T-helper 2 cell treated with Interferon-gamma antibody and Interleukin-4, amounts not matched to agents 5 μg/mL and 100 μg/mL, for 36 hours (primary cell): Measurements from ENCODE around the gene VGF.
A peak's percentile ranks its signal among the peaks of the same experiment; 100 is the strongest.
"Not testable (repeated sequence)": the region's sequence is repeated elsewhere in the genome, so short reads cannot be mapped to it uniquely, and the experiment has no call there.

ENCODE experiments used
- DNase-seq: peaks from one replicate; pipeline ENCODE4 v3.0.0; 2021; ENCODE audit warnings: low spot score
- H3K27ac Mint-ChIP-seq: one replicate; pipeline ENCODE4 v1.8.0; 2021; ENCODE audit warnings: mild to moderate bottlenecking, mixed read lengths
- H3K27me3 Mint-ChIP-seq: one replicate; pipeline ENCODE4 v1.8.0; 2021; ENCODE audit warnings: low read depth, mixed read lengths
- H3K36me3 Mint-ChIP-seq: one replicate; pipeline ENCODE4 v1.8.0; 2021; ENCODE audit warnings: low read depth, mixed read lengths
- H3K4me1 Mint-ChIP-seq: one replicate; pipeline ENCODE4 v1.8.0; 2021; ENCODE audit warnings: low read depth, mixed read lengths
- H3K4me3 Mint-ChIP-seq: one replicate; pipeline ENCODE4 v1.8.0; 2022; ENCODE audit warnings: mild to moderate bottlenecking, moderate library complexity, mixed read lengths
- H3K9me3 Mint-ChIP-seq: one replicate; pipeline ENCODE4 v1.8.0; 2021; ENCODE audit warnings: mixed read lengths

The VGF gene

DNA sequence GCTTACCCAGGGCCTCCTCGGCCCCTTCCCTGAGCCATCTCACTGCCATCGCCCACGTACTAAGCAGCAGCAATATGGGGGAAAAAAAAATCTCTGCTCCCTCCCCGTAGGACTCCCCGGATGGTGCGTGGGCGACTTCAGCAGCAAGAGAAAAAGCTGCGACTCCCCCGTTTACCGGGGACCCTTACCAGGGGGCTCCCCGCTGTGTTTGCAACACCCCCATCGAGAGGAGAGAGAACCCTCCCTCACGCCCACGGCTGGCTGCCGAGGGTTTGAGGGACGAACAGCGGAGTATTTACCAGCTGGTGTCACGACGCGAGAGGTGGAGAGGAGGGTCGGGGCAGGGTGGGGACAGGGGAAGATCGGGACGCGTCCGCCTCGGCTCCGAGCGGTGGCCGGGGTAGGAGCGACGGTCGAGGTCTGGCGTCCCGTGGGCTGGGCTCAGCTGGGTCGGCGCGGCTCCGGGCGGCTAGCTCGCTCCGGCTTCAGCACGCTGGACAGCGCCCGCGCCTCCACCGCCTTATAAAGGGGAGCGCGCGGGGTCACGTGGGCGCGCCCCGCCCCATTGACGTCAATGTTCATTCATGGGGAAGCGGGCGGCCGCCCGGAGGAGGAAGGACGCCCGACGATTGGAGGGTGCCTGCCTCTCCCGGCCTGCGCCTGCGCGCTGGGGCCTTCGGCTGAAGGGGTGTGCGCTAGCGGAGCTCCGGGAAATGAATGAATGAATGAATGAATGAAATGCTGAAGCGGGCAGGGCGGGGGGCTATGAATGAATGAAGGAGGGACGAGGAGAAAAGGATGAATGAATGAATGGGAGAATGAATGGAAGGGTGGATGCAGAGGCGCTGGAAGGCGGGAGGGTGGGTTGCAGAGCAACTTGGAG is at the start of gene VGF:
Gene VGF, minus strand, starts transcription at position 495 of the 883 bp plus-strand sequence. CDS start 726 bp downstream, outside the sequence.
- DNase-seq, result peak; percentile 93
- H3K36me3 Mint-ChIP-seq, result no peaks in the 10 kb centered on the region
- no peaks in the 10 kb centered on the region for H3K9me3 Mint-ChIP-seq
- peaks cover 33% of the 10 kb centered on the region for H3K4me1 Mint-ChIP-seq
- peak within 1 kb of the TSS; percentile 73 for H3K27ac Mint-ChIP-seq
- H3K4me3 Mint-ChIP-seq, result peak within 1 kb of the TSS; percentile 88
- peaks cover 61% of the 10 kb centered on the region for H3K27me3 Mint-ChIP-seq

DNA sequence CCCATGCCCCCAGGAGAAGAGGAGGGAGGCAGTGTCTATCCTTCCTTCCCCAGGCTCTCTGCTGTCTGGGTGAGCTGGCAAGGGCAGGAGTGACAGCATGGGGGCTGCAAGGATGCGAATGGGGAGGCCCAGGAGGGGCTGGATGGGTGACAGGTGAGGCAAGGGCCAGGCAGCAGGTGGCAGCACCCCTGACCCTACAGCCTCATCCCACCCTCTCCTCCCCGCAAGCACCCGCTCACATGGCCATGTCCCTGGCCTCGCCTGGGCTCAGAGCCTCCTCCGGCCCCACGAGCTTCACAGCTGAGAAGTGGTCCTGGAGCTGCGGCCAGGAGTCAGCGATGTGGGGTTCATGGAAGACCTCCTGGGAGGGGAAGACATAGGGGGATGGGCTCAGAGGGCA is 46.6 kb upstream of the VGF start:
- Mint-ChIP-seq H3K9me3 (no peaks in the 10 kb centered on the region), H3K4me3 (no peak overlapping the region), H3K36me3 (peaks cover 32% of the 10 kb centered on the region), H3K4me1 (peaks cover 8% of the 10 kb centered on the region), H3K27ac (no peak overlapping the region), H3K27me3 (no peaks in the 10 kb centered on the region)
- no peak for DNase-seq

- no peak overlapping the region for H3K27ac Mint-ChIP-seq
- DNase-seq, result no peak
- peaks cover 29% of the 10 kb centered on the region for H3K36me3 Mint-ChIP-seq
- no peaks in the 10 kb centered on the region for H3K9me3 Mint-ChIP-seq
- no peak overlapping the region for H3K4me3 Mint-ChIP-seq
- H3K4me1 Mint-ChIP-seq, result peaks cover 5% of the 10 kb centered on the region
- H3K27me3 Mint-ChIP-seq, result no peaks in the 10 kb centered on the region
Measured at GRCh38 chr7:101211501-101211900, 46.1 kb upstream of the VGF start.

GRCh38 chr7:101210143-101210542 is 44.8 kb upstream of the VGF start:
- DNase-seq, result no peak
- H3K27ac Mint-ChIP-seq, result no peak overlapping the region
- H3K27me3 Mint-ChIP-seq, result no peaks in the 10 kb centered on the region
- no peaks in the 10 kb centered on the region for H3K9me3 Mint-ChIP-seq
- H3K4me3 Mint-ChIP-seq, result no peak overlapping the region
- H3K36me3 Mint-ChIP-seq, result peaks cover 22% of the 10 kb centered on the region
- H3K4me1 Mint-ChIP-seq, result no peaks in the 10 kb centered on the region

- peaks cover 14% of the 10 kb centered on the region for H3K36me3 Mint-ChIP-seq
- H3K4me3 Mint-ChIP-seq, result no peak overlapping the region
- peaks cover under 1% of the 10 kb centered on the region for H3K4me1 Mint-ChIP-seq
- H3K9me3 Mint-ChIP-seq, result no peaks in the 10 kb centered on the region
- peaks cover 3% of the 10 kb centered on the region for H3K27me3 Mint-ChIP-seq
- H3K27ac Mint-ChIP-seq, result no peak overlapping the region
- DNase-seq, result no peak
Measured at GRCh38 chr7:101208794-101209193, 43.4 kb upstream of the VGF start.

- Mint-ChIP-seq H3K9me3 (no peaks in the 10 kb centered on the region), H3K4me3 (no peak overlapping the region), H3K4me1 (peaks cover 3% of the 10 kb centered on the region), H3K36me3 (peaks cover 14% of the 10 kb centered on the region), H3K27ac (peak overlapping the region; percentile 35), H3K27me3 (peaks cover 11% of the 10 kb centered on the region)
- no peak for DNase-seq
Measured at GRCh38 chr7:101207459-101207858, 42.1 kb upstream of the VGF start.

DNA sequence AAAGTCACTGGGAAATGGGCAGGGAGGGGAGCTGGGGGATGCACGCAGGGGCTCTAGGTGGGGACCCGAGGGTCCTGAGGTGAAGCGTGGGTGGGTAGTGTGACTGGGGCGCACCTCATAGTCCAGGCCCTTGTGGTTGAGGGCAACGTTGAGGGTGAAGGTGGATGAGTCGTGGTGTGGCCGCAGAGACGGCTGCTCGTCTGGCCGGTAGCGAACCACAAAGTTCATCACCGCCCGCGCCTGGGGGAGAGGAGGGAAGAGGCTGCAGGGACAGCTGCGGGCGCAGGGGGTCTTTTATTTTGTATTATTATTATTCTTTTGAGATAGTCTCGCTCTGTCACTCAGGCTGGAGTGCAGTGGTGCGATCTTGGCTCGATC is 41.3 kb upstream of the VGF start:
- Mint-ChIP-seq H3K27ac (no peak overlapping the region), H3K27me3 (peaks cover 15% of the 10 kb centered on the region), H3K36me3 (peaks cover 14% of the 10 kb centered on the region)

DNA sequence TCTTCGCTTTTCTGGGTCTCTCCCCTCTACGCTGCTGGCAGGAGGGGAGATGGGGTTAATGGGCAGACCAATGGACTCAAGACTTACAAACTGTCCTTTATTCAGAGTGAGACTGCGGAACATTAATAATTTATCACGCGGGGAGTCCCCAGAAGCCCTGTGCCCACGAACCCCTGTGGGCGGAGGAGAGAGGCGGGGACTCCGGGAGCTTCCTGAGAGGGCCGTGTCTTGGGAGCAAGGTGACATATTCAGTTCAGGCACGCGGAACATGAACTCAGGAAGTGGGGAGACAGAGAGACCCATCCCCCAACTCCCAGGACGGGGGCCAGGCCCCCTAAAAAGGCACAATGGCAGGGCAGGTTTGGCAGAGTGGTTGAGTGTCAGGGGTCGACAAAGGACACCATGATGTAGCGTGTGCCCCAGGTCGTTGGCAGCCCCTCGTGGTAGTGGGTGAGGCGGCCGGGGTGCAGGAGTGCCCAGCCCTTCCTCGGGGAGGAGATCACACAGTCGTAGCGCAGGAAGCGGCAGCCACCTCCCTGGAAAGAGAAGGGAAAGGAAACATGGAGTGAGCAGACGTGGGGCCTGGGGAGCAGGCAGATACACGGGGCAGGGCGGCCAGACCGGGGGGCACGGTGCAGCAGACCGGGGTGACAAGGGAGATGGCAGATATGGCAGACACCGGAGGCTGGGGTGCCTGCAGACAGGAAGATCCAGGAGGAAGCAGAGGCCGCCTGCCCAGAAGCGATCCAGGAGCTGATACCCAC is 40.7 kb upstream of the VGF start:
- Mint-ChIP-seq H3K4me1 (peaks cover 3% of the 10 kb centered on the region), H3K27ac (peak overlapping the region; percentile 52), H3K27me3 (peaks cover 21% of the 10 kb centered on the region), H3K36me3 (peaks cover 14% of the 10 kb centered on the region), H3K4me3 (no peak overlapping the region), H3K9me3 (no peaks in the 10 kb centered on the region)
- DNase-seq, result no peak

More for the DNA sequence above, 41.3 kb upstream of the VGF start:
- Mint-ChIP-seq H3K4me3 (no peak overlapping the region), H3K9me3 (no peaks in the 10 kb centered on the region), H3K4me1 (peaks cover 3% of the 10 kb centered on the region)
- DNase-seq, result no peak

DNA sequence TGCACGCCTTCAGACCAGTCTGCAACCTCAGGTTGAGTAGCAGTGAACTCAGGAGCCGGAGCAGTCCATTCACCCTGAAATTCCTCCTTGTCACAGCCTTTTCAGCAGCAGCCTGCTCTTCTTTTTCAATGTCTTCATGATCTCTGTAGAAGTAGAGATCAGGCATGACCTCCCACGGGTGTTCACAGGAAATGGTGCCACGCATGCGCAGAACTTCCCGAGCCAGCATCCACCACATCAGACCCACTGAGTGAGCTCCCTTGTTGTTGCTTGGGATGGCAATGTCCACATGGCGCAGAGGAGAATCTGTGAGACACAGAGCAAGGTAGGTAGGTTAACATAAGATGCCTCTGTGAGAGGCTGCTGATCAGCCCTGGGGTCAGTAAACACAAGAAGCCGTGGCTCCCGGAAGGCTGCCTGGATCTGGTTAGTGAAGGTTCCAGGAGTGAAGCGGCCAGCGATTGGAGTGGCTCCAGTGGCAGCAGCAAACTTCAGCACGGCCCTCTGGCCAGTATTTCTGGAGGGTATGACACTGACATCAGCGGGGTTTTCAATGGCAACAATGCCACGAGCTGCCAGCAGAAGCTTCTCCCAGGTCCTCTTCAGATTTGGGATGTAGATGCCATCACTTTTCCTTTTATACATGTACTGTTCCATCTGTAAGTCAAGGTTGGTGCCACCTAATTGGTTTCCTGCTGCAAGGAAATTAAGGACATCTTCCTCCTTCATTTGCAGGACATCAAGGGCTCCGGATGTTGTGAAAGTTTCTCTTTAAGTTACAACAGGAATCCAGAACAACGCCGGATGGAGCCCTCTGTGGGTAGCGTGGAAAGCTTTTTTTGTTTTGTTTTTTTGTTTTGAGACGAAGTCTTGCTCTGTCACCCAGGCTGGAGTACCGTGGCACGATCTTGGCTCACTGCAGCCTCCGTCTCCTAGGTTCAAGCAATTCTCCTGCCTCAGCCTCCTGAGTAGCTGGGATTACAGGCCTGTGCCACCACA is 38.7 kb upstream of the VGF start:
- H3K9me3 Mint-ChIP-seq, DNase-seq, H3K4me1 Mint-ChIP-seq: not testable (repeated sequence)
- H3K27ac Mint-ChIP-seq, result peak overlapping the region; percentile 63
- H3K4me3 Mint-ChIP-seq, result peak overlapping the region; percentile 58
- peaks cover 11% of the 10 kb centered on the region for H3K36me3 Mint-ChIP-seq
- peaks cover 33% of the 10 kb centered on the region for H3K27me3 Mint-ChIP-seq

- Mint-ChIP-seq H3K4me1 (peaks cover 6% of the 10 kb centered on the region), H3K27ac (no peak overlapping the region), H3K4me3 (no peak overlapping the region), H3K9me3 (no peaks in the 10 kb centered on the region), H3K36me3 (peaks cover 4% of the 10 kb centered on the region), H3K27me3 (peaks cover 35% of the 10 kb centered on the region)
- no peak for DNase-seq
Measured at GRCh38 chr7:101202603-101202918, 37.2 kb upstream of the VGF start.

DNA sequence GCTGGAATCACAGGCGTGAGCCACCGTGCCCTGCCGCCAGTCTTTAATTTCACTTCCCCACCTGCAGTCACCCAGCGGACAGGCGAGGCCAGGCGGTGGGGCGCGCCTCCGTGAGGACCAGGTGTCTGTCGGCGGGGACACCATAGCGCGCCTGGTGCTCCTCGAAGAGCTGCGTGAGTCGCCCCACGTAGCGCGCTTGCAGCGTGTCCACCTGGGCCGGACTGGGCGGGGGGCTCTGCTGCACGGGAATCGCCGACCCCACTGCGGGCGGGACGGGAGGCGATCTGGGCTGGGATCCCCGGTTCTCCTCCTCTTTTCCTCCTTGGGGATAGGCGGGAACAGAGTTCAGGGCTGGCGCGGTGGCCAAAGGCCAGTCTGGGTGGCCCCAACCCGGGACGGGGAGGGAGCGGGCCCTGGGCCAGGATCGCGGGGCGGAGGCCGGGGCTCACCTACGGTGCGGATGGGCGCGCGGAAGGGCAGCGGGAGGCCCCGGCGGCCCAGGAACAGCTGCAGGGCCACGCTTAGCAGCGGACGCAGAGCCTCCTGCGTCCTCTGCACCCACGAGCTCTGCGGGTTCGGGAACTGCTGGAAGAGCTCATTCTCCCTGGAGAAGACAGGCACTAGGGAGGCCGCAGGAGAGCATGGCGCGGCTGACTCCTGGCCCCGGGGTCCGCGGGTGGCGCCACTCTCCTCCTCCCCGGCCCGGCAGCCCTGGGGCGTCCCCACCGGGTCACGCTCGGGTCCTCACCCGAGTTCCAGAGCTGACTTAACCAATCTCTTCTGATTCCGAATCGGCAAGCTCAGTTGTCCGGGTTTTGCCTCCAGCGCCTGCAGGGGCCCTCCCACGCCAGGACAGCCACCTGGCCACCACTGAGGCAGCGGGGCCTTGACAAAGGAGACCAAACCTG is 36.6 kb upstream of the VGF start:
- no peak for DNase-seq
- Mint-ChIP-seq H3K9me3 (no peaks in the 10 kb centered on the region), H3K36me3 (peaks cover 4% of the 10 kb centered on the region), H3K4me1 (peaks cover 6% of the 10 kb centered on the region), H3K27ac (no peak overlapping the region), H3K4me3 (no peak overlapping the region), H3K27me3 (peaks cover 35% of the 10 kb centered on the region)

GRCh38 chr7:101200862-101201599 is 35.7 kb upstream of the VGF start, which contains the start of gene MOGAT3:
MOGAT3 (minus strand) TSS chr7:101201036; CDS start chr7:101200854, 182 bp downstream.
- peaks cover 6% of the 10 kb centered on the region for H3K4me1 Mint-ChIP-seq
- no peak within 1 kb of the TSS for H3K27ac Mint-ChIP-seq
- no peak within 1 kb of the TSS for H3K4me3 Mint-ChIP-seq
- H3K27me3 Mint-ChIP-seq, result peaks cover 35% of the 10 kb centered on the region
- peaks cover 1% of the 10 kb centered on the region for H3K36me3 Mint-ChIP-seq
- no peaks in the 10 kb centered on the region for H3K9me3 Mint-ChIP-seq
- DNase-seq, result no peak
